ACHN (cell line): ENCODE data around the gene RPL12.

Experiments used
- DNase-seq: peaks from one replicate; pipeline ENCODE4 v3.0.0-alpha.2; 2015
- in situ Hi-C: cut with HindIII; loops from 2 replicates; pipeline ENCODE4 v1.10.0; 2017; ENCODE audit warnings: low sequenced_read_pairs, low pct_ligation_motif_present, low pct_unique_long_range_greater_than_20kb

The RPL12 gene

DNA sequence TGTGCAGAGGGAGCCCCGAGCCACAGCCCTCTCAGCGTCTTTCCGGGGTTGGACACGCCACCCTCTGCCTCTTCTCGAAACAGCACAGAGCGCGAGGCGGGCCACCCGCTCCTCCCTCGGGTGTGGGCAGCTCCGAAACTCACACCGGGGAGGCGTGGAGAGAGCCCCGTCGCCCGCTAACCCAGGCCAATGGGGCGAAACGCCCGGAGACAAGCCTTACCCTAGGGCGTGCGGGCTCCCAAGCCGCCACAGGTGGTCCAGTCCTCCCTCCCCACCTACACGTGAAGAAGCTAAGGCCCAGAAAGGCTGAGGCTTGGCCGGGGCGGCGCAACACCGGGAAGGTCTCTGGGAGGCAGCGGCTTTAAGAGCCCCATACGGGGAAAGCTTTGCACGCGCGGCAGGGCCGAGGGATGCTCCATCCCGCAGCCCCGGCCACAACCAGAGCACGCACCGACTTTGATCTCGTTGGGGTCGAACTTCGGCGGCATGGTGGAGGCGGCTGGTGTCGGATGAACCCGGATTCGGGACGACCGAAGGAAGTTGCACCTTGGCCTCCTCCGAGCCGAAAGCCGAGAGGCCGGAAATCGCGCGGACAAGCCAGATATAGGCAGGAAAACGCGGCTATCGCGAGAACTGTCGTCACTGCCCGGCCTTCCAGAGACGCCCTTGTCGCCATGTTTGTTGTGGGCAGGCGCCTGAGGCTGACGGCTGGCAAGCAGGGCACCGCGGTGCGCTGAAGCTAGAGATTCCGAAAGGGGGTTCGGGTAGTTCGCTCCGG, at the start of gene RPL12, which contains the start of gene LRSAM1:
Gene RPL12, minus strand, starts transcription at position 577 of the 778 bp plus-strand sequence. Its CDS starts 89 bp downstream, at position 488.
Gene LRSAM1, plus strand, starts transcription at position 681 of the 778 bp plus-strand sequence. CDS start 3,018 bp downstream, outside the sequence.
- in situ Hi-C loops = no loop called here
- peak; percentile 93 for DNase-seq

DNA sequence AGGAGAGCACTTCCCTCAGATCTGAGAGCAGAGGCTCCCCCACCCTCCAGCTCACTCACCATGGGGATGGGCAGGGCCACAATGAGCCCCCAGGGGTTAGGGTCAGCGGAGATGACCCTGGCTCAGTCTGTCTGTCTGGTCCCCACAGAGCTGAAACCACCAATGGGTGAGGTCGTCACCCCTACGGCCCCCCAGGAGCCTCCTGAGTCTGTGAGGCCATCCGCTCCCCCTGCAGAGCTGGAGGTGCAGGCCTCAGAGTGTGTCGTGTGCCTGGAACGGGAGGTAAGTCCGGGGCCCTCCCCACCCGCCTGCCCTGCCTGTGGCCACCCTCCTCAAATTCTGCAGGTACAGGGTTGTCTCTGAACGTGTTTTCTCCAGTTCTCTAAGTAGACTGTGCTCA, 49.7 kb upstream of the RPL12 start:
- no peak for DNase-seq
- in situ Hi-C loops = no loop called here

DNA sequence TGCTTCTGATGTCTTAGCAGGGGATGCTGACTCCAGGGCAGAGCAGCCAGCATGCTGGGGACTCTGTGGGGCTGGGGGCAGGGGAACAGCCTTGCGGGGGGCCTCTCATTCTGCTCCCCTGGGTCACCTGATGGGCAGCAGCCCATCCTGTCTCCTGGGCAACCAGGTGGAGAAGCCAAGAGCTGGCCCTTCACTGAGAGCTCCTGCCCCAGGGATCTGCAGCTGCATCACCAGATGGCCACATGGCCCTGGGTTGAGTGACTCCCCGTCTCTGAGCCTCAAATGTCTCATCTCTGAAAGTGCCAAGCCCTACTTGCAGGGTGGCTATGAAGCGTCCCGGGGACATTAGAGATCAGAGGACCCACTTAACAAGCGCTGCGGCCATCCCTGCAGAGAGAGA, 49.2 kb upstream of the RPL12 start:
- no peak for DNase-seq
- in situ Hi-C loops = no loop called here

DNA sequence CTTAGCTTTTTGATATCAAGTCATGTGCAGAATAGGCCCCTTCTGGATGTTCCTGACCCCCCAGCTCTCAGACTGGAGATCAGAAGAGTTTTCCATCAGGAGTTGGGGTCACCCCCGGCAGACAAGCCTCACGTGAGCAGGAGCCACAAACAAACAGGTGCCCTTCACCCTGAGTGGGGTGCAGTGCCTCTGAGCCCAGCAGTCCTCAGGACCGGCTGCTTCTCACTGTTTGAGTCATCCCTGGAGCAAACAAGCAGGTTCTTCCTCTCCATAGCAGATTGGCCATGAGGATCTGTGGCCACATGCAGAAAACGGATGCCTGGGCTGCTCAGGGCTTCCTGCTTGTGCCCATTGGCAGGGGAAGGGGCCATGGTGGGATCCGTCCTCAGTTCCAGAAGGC, 47.1 kb upstream of the RPL12 start:
- no peak for DNase-seq
- in situ Hi-C loops = no loop called here

DNA sequence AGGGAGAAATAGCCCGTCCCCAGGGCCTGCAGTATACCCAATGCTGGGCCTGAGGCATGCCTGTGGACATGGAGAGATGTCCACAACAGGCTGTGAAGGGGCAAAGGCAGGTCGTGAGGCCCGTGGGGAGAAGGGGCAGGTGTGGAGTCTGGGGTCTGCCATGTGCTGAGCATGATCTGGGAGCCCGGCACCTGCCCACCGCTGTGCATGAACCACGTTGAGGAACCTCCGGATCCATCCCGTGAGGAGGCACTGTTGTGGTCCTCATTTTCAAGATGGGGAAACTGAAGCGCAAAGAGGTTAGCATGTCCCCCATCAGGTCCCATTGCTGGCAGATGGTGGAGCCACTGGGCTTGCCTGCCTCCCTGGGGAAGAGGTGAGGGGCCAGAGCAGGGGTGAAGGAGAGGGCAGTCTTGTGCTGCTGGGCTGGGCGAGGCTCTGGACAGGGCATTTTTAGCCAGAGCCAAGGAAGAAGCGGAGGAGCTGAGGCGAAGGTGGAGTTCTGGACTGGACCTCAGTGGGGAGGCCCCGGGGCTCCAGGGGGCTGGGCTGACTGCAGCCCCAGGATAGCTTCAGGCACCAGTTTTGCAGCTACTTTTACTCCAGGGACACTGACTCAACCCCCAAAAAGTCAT, 46.6 kb upstream of the RPL12 start:
- no peak for DNase-seq
- in situ Hi-C loops = no loop called here

DNA sequence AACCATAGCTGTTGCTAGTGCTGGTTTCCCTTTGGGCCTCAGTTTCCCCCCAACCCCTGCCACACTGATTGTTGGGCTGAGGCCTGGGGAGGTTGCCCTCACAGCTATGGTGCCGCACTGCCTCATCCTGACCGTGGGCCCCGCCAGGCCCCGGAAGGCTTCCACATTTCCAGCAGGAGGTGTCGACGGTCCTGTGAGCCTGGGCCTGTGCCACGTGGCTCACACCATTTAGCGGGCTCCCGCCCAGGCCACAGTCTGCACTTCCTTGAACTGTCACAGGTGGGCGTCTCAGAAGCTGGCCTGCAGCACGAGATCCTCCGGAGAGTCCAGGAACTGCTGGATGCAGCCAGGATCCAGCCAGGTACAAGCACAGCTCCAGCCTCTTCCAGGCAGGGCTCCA, 45.8 kb upstream of the RPL12 start:
- in situ Hi-C loops = no loop called here
- no peak for DNase-seq

DNA sequence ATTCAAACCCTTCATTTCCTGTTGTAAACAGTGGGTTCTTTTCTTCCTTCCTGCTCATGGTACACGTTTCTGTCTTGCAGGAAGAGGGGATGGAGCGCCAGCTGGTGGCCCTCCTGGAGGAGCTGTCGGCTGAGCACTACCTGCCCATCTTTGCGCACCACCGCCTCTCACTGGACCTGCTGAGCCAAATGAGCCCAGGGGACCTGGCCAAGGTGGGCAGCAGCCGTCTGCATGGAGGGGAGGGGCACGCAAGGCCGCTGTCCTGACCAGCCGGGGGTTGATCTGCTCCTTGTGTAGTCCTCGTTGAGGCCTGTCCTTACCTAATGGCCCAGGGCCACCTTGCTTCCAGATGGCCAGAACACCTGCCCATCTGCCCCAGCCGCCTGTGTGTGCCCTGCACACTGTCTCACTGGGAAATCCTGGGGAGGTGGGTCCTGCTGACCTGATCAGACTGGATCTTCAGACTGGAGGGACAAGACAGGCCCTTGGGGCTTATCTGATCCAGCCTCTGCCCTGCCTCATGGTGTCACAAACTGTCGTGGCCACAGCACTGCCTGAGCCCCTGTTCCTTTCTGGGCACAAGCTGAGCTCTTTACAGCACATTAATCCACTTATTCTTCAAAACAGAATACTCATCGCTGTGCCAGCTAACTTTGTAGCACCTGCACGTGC, 44.8 kb upstream of the RPL12 start:
- no peak for DNase-seq
- in situ Hi-C loops = no loop called here

DNA sequence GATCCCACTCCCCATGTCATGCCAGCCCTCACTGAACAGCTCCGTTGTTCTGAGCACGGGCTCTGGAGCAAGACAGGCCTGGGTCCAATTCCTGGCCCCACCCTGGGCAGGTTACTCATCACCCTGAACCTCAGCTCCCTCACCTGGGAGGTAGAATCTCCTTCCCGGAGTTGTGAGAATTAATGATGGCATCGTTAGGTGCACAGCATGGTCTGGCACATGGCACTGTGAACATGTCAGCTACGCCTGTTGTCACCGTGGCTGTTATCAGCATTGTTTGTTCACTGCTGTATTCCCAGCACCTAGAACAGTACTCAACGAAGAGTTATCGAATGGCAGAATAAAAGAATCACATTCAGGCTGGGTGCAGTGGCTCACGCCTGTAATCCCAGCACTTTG, 43.1 kb upstream of the RPL12 start:
- in situ Hi-C loops = no loop called here
- no peak for DNase-seq

DNA sequence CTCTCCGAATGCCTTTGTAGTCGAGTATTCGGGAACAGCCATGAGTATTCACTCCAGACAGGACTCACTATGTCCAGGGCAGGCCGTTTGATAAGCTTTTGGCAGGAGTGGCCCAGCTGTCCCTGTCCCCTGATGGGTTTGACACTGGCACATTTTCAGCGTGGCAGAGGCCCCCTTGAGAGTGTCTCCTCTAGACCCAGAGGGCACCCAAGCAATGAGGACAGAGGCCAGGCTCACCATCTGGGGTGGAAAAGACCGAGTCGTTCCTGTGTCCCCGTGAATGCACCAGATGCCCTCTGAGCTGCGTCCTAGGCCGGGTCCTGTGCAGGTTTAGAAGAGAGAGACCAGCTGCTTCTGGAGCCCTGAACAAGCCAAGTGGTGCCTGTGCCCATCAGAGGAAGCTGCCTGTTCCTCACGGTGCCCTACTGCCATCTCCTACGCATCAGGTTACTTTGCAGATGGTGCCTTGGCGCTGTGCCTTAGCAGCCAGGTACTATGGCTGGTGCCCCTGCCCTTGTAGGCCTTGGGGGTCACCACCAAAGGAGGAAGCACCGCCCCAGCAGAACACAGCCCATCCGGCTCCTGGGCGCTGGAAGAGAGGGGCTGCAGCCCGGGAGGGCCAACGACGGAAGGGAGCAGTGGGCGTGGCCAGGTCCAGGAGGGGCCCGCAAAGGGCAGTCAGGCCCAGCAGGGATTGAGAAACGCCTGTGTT, 42.5 kb upstream of the RPL12 start:
- in situ Hi-C loops = no loop called here
- DNase-seq = no peak

DNA sequence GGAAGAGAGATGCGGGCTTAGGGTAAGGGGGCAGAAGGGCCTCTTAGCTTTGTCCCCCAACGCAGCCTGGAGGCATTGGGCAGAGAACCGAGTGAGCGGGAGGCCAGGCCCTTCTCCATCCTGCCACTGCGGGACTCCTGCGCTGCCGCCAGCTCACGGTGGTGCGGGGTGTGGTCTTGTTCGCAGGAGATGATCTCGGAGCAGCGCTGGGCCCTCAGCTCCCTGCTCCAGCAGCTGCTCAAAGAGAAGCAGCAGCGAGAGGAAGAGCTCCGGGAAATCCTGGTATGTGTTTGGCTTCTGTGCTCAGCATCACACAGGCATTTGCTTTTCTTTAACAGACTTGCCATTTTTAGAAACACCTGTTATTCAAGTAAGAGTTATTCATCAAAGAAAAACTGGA, 41.4 kb upstream of the RPL12 start:
- no peak for DNase-seq
- in situ Hi-C loops = no loop called here

DNA sequence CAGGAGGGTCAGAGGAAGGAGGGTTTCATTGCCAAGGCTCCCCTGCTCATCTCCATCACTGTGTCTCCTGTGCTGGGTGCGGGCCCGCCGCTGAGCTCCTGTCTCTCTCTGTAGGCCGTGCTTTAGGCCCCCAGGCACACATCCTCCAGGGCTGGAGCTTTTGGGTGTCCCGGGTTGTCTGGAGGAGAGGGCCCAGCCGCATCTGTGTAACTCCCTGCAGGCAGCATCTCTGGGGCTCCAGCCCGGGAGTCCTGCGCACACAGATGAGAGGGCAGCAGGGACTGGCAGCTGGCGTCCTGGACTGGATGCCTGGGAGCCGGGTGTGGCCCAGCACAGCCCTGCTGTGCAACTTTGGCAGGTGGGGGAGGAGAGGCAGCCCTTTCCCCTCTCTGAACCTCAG, 40.3 kb upstream of the RPL12 start:
- DNase-seq = no peak
- in situ Hi-C loops = no loop called here

DNA sequence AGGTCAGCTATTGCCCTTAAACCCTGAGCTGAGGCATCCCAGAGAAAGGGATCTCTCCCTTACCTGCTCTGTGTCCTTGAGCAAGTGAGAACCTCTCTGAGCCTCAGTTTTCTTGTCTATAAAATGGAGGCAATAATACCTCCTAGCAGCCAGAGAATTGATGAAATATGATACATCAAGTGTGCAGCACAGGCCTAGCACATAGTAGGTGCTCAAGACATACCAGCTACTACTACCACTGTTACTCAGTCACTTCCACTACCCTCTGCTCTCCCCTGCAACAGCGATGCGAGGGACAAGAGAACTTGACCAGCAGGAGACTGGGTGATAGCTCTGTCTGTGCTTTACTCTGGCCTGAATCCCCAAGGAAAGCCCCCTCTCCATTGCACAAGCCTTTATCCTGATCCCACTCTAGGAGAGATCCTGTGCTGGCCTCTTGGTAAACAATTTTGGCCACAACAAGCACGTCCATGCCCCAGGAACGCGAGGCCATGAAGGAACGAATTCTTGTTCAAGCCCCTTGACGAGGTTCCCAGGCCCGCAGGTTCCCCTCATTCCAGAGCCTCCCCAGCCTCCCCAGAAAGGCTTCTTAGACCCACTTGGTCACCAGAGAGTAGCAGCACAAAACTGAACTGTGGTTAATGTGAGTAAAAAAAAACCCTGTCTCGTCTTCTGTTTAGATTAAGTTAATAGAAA, 39.5 kb upstream of the RPL12 start:
- in situ Hi-C loops = no loop called here

DNA sequence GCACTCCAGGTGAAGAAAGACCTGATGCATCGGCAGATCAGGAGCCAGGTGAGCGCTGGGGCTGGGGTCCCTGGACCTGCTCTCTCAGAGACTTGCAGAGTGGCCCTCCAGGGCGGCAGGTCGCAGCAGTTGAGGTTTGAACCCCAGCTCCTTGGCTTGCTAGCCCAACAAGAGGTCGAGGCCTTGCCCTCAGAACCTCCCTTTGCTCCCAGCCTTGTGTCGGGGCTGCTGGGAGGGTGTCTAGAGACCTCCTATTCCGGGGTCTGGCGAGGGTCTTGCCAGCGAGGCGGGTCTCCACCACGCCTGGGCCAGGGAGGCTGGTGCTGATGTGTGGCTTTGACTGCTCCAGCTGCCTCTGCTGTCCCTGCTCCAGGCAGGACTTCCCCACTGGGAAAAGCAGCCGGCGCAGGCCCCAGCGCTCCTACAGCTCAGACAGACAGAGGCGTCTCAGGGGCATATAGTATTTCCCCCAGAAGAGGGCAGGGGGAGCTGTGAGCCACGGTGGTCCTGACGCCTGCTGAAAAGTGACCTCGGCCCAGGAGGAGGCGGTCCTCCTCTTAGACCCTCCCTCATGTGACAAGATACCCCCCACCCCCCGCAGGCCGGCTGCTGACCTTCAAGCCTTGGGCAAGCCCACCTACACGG, 38.4 kb upstream of the RPL12 start:
- in situ Hi-C loops = no loop called here
- no peak for DNase-seq

More for the DNA sequence above, 39.5 kb upstream of the RPL12 start:
- DNase-seq = no peak

DNA sequence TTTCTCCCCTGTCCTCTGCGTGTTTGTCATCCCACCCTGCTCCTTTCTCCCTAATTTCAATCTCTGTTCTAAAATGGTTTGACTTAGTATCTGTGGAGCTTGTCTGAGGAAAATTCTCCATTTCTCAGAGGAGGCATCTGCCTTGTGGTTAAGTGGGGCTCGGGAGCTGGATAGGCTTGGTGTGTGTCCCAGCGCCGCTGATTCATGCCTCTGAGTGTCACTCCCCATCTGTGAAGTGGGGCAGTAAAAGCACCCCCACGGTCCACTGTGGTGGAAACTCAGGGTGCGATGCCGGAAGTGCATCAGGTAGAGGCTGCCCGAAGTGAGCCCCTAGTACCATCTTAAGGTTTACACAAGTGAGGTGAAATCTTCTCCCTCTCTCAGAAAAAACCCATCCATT, 37.7 kb upstream of the RPL12 start:
- in situ Hi-C loops = no loop called here
- no peak for DNase-seq

DNA sequence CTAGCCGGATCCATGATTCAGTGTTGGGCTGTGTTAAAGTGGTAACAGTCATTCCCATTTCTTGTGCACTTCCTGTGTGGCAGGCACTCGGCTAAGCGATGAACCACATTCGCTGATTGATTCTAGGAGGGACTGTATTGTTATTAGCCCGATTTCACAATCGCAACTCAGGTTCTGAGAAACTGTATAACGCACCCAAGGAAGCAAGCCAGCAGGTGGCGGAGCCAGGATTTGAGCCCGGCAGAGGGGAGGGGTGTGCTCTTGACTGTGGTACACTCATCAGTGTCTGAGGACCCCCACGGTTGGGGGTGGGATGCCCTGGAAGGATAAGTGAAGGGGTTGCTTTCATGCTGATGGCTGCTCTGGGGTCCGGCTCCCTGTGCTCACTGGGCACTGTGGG, 34.8 kb upstream of the RPL12 start:
- in situ Hi-C loops = no loop called here
- no peak for DNase-seq

DNA sequence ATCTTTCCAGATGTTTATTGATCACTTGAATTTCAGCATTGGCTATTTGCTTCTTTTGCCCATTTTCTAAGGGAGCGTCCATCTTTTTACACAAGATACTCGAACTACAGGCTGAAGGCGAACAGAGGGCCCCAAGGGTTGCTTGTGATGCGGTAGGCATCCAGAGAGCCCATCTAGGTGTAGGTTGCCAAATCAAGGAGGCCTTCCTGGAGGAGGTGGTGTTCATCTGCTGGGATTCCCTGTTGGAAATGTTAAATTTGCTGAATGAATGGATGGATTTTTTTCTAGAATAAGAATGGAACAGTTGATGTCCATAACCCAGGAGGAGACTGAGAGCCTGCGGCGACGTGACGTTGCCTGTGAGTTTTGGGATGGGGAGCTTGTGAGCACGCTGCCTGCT, 31.5 kb upstream of the RPL12 start:
- in situ Hi-C loops = no loop called here
- no peak for DNase-seq

DNA sequence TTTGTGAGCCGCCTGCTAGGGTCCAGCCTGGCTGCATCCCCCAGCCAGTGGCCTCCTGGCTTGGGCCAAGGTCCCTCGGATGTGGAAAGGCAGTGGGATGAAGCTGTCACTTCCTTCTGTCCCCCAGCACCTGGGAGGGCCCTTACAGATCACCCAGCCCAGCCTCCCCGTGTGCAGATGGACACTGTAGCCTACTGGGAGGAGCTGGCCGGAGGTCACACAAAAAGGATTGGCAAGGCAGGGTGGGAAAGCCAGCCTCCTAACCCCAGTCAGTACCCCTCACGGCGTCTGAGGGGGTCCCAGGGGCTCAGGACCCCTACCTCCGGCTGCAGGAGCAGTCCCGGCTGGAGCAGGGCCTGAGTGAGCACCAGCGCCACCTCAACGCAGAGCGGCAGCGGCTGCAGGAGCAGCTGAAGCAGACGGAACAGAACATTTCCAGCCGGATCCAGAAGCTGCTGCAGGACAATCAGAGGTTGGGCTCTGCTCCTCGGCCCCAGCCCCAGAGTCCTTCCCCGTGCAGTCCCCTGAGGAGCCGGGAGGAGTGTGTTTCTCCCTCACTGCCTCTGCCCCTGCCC, 28.4 kb upstream of the RPL12 start:
- in situ Hi-C loops = no loop called here

DNA sequence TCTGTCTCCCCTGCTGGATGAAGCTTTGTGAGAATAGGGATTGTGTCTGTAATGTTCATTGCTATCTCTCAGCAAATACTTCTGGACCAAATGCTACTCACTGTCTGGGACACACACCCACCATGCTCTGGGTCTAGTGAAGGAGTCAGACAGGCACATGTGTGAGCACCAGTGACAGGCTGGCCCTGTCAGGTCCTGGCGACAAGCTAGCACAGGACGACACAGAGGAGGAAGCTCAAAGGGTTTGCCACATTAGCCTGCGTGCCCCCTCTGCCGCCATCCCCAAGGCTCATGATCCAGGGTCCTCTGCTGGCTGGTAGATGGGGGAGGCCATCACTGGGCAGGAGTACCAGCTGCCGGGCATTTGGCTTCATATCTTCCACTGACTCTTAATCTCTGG, 23.4 kb upstream of the RPL12 start:
- DNase-seq = no peak
- in situ Hi-C loops = no loop called here

More for the DNA sequence above, 28.4 kb upstream of the RPL12 start:
- DNase-seq = no peak
